Thoracic aorta (tissue), 2 donors: ENCODE results near the gene TLCD1. TPM values are rescaled to one million over a fixed set of nuclear protein-coding genes. Genes with fewer than 3 reads are reported as not detected.
"Not testable (repeated sequence)": the region's sequence is repeated elsewhere in the genome, so short reads cannot be mapped to it uniquely, and the experiment has no call there.

Source experiments
- ATAC-seq: fragments of 150-250 bp; one replicate; pipeline ENCODE4 v1.8.0; 2017; ENCODE audit warnings: low read depth; ENCODE audit not compliant: insufficient number of reproducible peaks, low FRiP score
- DNase-seq: peaks from one replicate; pipeline ENCODE4 v3.0.0-alpha.2; 2020; ENCODE audit warnings: low spot score
- H3K27ac ChIP-seq, 2 donors: fragments of 200-600 bp; sonication (generic); 1 replicate in 1 of 2; 2 replicates in 1 of 2; pipeline ENCODE4 v1.5.1; 2016; ENCODE audit warnings: mild to moderate bottlenecking in 2 of 2, moderate library complexity in 2 of 2
- H3K27me3 ChIP-seq: fragments of 200-600 bp; sonication (generic); replicated peaks from 2 replicates; pipeline ENCODE4 v1.6.0; 2016; ENCODE audit warnings: mild to moderate bottlenecking; ENCODE audit not compliant: insufficient read depth
- H3K36me3 ChIP-seq: fragments of 200-600 bp; sonication (generic); one replicate; pipeline ENCODE4 v1.5.1; 2016
- H3K4me1 ChIP-seq, 2 donors: fragments of 200-600 bp; sonication (generic); 1 replicate in 1 of 2; 2 replicates in 1 of 2; pipeline versions ENCODE4 v1.5.1 to v1.6.0; 2016; ENCODE audit warnings: low read depth in 2 of 2, mild to moderate bottlenecking in 1 of 2; ENCODE audit not compliant: control insufficient read depth in 1 of 2
- H3K4me3 ChIP-seq: fragments of 200-600 bp; sonication (generic); 2 replicates; pipeline ENCODE4 v1.5.1; 2016; ENCODE audit warnings: mild to moderate bottlenecking
- H3K9me3 ChIP-seq: fragments of 200-600 bp; sonication (generic); 2 replicates; pipeline ENCODE4 v1.5.1; 2016
- total RNA-seq, 2 donors: library from RNA; depleted of rRNA; stranded (reverse); fragments of >200 nt; gene quantifications; one replicate each; pipeline versions ENCODE4 v1.1.0 to v1.2.3, GENCODE V29; 2016
- TF ChIP-seq, protein P1 (sequence below): fragments of 200-600 bp; sonication (generic); IDR thresholded peaks from one replicate; pipeline ENCODE4 v1.5.1; 2019; ENCODE audit warnings: antibody characterized with exemption

Gene TLCD1
- total RNA-seq, 2 donors from 2014 or later, result 1.9 TPM; not detected in 1

DNA sequence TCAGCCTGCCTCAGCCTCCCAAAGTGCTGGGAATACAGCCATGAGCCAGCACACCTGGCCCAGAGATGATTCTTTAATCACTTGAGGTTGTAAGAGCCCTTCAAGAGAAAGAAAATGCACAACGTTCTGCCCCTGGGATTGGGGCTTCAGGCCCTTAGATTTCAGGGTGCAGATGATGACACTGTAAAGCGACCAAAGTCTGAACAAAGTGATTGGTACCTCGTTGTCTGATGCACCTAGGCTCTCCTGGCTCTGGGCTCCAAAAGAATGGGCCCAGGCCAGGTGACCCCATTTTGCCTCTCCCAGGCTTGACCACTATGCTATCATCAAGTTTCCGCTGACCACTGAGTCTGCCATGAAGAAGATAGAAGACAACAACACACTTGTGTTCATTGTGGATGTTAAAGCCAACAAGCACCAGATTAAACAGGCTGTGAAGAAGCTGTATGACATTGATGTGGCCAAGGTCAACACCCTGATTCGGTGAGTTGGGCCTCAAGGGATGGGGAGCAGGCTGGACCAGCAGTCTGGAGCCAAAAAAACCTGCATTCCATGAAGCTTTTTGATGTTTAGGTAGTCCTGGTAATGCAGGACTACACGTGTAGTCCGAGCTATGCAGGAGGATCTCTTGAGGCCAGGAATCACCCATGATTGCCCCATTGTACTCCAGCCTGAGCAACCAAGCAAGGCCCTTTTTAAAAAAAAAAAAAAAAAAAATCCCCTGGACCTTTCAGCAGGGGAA is 3.4 kb downstream of the TLCD1 start:
- Histone ChIP-seq H3K9me3 (no peaks in the 10 kb centered on the region), H3K4me3 (no peak overlapping the region), H3K27ac (no peak overlapping the region), H3K4me1 (peaks cover 37 to 53% of the 10 kb centered on the region in 2 donors), H3K27me3 (no peaks in the 10 kb centered on the region), H3K36me3 (peaks cover 29% of the 10 kb centered on the region)
- no peak for ATAC-seq
- no peak for DNase-seq
- TF ChIP-seq, protein P1, sequence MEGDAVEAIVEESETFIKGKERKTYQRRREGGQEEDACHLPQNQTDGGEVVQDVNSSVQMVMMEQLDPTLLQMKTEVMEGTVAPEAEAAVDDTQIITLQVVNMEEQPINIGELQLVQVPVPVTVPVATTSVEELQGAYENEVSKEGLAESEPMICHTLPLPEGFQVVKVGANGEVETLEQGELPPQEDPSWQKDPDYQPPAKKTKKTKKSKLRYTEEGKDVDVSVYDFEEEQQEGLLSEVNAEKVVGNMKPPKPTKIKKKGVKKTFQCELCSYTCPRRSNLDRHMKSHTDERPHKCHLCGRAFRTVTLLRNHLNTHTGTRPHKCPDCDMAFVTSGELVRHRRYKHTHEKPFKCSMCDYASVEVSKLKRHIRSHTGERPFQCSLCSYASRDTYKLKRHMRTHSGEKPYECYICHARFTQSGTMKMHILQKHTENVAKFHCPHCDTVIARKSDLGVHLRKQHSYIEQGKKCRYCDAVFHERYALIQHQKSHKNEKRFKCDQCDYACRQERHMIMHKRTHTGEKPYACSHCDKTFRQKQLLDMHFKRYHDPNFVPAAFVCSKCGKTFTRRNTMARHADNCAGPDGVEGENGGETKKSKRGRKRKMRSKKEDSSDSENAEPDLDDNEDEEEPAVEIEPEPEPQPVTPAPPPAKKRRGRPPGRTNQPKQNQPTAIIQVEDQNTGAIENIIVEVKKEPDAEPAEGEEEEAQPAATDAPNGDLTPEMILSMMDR, result no peak

DNA sequence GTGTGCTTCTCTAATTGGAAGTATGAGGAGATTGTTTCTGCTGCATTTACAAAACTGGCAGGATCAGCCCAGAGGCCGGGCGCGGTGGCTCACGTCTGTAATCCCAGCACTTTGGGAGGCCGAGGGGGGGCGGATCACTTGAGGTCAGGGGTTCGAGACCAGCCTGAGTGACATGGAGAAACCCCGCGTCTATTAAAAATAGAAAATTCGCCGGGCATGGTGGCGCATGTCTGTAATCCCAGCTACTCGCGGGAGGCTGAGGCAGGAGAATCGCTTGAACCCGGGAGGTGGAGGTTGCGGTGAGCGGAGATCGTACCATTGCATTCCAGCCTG is 5.1 kb downstream of the TLCD1 start:
- peak overlapping the region; percentile 80 for H3K4me3 ChIP-seq
- not testable (repeated sequence) for H3K27me3 ChIP-seq, H3K9me3 ChIP-seq, DNase-seq, ATAC-seq, H3K27ac ChIP-seq
- peaks cover 34 to 59% of the 10 kb centered on the region in 2 donors for H3K4me1 ChIP-seq
- peaks cover 29% of the 10 kb centered on the region for H3K36me3 ChIP-seq

- H3K4me1 ChIP-seq, result peaks cover 32 to 59% of the 10 kb centered on the region in 2 donors
Observed at GRCh38 chr17:28720247-28720996, 5.6 kb downstream of the TLCD1 start.

DNA sequence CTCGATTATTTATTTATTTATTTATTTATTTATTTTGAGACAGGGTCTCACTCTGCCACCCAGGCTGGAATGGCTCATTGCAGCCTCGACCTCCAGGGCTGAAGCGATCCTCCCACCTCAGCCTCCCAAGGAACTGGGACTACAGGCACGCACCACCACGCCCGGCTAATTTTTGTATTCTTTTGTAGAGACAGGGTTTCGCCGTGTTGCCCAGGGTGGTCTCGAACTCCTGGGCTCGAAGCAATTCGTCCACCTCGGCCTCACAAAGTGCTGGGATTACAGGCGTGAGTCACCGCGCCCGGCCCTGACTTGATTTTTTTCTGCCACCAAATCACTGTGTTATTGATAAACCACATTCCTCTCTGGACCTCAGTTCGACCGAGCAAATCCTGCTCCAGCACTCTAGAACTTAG is 7.0 kb downstream of the TLCD1 start:
- Histone ChIP-seq H3K4me1 (peaks cover 29 to 56% of the 10 kb centered on the region in 2 donors), H3K36me3 (peaks cover 39% of the 10 kb centered on the region), H3K27me3 (no peaks in the 10 kb centered on the region), H3K27ac (peak overlapping the region; percentile 94 to 98), H3K4me3 (peak overlapping the region; percentile 80), H3K9me3 (no peaks in the 10 kb centered on the region)
- TF ChIP-seq, protein P1, result no peak
- no peak for DNase-seq
- ATAC-seq, result no peak

More at GRCh38 chr17:28720247-28720996, 5.6 kb downstream of the TLCD1 start:
- Histone ChIP-seq H3K27me3 (no peaks in the 10 kb centered on the region), H3K36me3 (peaks cover 34% of the 10 kb centered on the region), H3K9me3 (no peaks in the 10 kb centered on the region), H3K27ac (peak overlapping the region; percentile 94 to 98), H3K4me3 (peak overlapping the region; percentile 80)
- no peak for ATAC-seq
- DNase-seq, result no peak
- TF ChIP-seq, protein P1, result no peak

DNA sequence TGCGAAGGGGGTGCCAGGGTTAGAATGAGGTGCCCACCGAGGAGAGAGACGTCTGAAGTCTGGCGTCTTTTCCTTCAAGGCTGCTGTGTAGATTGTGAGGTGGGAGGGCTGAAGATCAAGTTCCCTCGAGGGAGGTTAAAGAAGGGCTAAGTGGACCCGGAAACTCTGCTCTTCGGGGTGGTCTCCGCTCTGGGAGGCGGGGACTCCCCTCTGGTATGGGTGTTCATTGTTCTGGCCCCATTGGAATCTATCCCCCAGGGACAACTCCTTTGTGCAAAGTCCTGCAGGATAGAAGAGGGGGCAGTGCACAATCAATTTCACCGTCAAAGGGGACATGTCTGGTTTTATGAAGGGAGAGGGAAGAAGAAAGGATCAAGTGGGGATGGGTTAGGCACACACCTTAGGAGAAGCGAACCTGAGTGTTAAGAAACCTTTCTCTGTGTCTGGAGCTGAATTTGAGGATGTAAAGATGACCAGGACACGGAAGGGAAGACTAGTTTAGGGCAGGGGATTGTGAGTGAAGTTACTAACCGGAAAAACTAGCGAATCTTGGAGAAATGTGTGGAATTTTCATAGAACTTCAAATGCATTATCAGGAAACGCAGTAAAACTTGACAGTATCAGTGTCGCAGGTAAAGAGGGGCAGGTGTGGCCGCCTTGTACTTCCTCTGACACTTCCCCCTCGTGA is 7.6 kb downstream of the TLCD1 start:
- DNase-seq (no peak), ATAC-seq (no peak)
- H3K4me3 ChIP-seq, result peak overlapping the region; percentile 80
- TF ChIP-seq, protein P1, result no peak
- H3K27ac ChIP-seq, result peak overlapping the region; percentile 94 to 98
- H3K36me3 ChIP-seq, result peaks cover 37% of the 10 kb centered on the region
- H3K27me3 ChIP-seq, result no peaks in the 10 kb centered on the region
- no peaks in the 10 kb centered on the region for H3K9me3 ChIP-seq
- peaks cover 29 to 56% of the 10 kb centered on the region in 2 donors for H3K4me1 ChIP-seq
